Esophagus (tissue), 2 donors: ENCODE measurements around the gene ATP2B2. TPM values are rescaled to one million over a fixed set of nuclear protein-coding genes. Genes with fewer than 3 reads are reported as not detected.

ENCODE experiments used
- H3K27ac ChIP-seq, 2 donors: one replicate each; pipeline ENCODE4 v1.5.1; 2013; ENCODE audit warnings: low read depth in 2 of 2, mild to moderate bottlenecking in 2 of 2, inconsistent platforms in 1 of 2, low read length in 1 of 2, moderate library complexity in 1 of 2
- H3K27me3 ChIP-seq, 2 donors: one replicate each; pipeline ENCODE4 v1.6.1; 2013; ENCODE audit warnings: low read length in 2 of 2, control low read depth in 1 of 2, mild to moderate bottlenecking in 1 of 2; ENCODE audit not compliant: insufficient read depth in 2 of 2, control insufficient read depth in 1 of 2
- H3K36me3 ChIP-seq, 2 donors: one replicate each; pipeline ENCODE4 v1.6.1; 2013; ENCODE audit warnings: low read length in 1 of 2; ENCODE audit not compliant: control insufficient read depth in 2 of 2, insufficient read depth in 2 of 2
- H3K4me1 ChIP-seq, 2 donors: one replicate each; pipeline ENCODE4 v1.6.1; 2013; ENCODE audit warnings: low read length in 1 of 2; ENCODE audit not compliant: control insufficient read depth in 2 of 2, insufficient read depth in 2 of 2
- H3K4me3 ChIP-seq, 2 donors: one replicate each; pipeline ENCODE4 v1.5.1; 2013; ENCODE audit warnings: low read length in 2 of 2, mild to moderate bottlenecking in 2 of 2, low read depth in 1 of 2, moderate library complexity in 1 of 2
- H3K9me3 ChIP-seq, 2 donors: one replicate each; pipeline ENCODE4 v1.6.1; 2013; ENCODE audit warnings: mild to moderate bottlenecking in 2 of 2, low read depth in 1 of 2, low read length in 1 of 2, moderate library complexity in 1 of 2; ENCODE audit not compliant: control insufficient read depth in 2 of 2, insufficient read depth in 1 of 2
- WGBS, 2 donors: extraction: QIAGEN DNeasy Blood & Tissue Kit; methylation state at CpG; one replicate each; pipeline ENCODE4 v1.1.7; 2013; 5-methylcytosine and 5-hydroxymethylcytosine counted together
- polyA plus RNA-seq, 2 donors: library from polyadenylated mRNA; stranded (reverse); fragments of 200-250 nt; gene quantifications; one replicate each; pipeline ENCODE4 v1.2.3, GENCODE V29; 2013
- donor health status: healthy with polysubstance abuse.
- donor health status: Bipolar disorder and iron deficiency.

Gene ATP2B2
- polyA plus RNA-seq, 2 donors, result 0.06 to 0.08 TPM

- Histone ChIP-seq H3K36me3 (no peaks in the 10 kb centered on the region), H3K27ac (no peak overlapping the region), H3K27me3 (no peaks in the 10 kb centered on the region), H3K4me1 (peaks cover 0 to 3% of the 10 kb centered on the region in 2 donors), H3K9me3 (no peaks in the 10 kb centered on the region), H3K4me3 (no peak overlapping the region)
- WGBS, 2 donors, result 74 to 82% methylated on average over 3 of the region's 3 CpGs
These were observed 10.0 kb upstream of the ATP2B2 start for GRCh38 chr3:10515396-10515795.

- WGBS, 2 donors, result 89 to 90% methylated on average over 8 of the region's 8 CpGs
- no peak overlapping the region for H3K4me3 ChIP-seq
- peaks cover 0 to 3% of the 10 kb centered on the region in 2 donors for H3K4me1 ChIP-seq
- H3K9me3 ChIP-seq, result no peaks in the 10 kb centered on the region
- H3K27ac ChIP-seq, result no peak overlapping the region
- H3K27me3 ChIP-seq, result no peaks in the 10 kb centered on the region
- no peaks in the 10 kb centered on the region for H3K36me3 ChIP-seq
These were observed 9.2 kb upstream of the ATP2B2 start for GRCh38 chr3:10514407-10515069.

DNA sequence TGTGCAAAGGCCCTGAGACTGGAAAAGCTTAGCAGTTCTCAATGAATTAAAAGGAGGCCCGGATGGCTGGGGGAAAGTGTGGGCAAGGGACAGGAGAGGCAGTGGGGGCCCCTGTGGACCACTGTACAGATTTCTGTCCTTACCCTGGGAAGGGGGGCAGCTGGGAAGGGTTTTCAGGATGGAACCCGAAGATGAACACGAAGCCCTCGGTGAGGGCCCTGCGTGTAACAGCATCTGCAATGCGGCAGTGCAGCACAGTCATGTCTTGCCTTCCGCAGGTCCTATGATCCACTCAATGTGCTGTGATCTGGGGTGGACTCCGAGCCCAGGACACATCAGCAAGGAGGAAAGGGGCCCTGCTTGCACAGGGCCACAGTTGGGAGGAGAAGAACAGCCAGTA lies 7.9 kb upstream of the ATP2B2 start:
- Histone ChIP-seq H3K27ac (no peak overlapping the region), H3K4me1 (peaks cover 0 to 3% of the 10 kb centered on the region in 2 donors), H3K4me3 (no peak overlapping the region), H3K36me3 (no peaks in the 10 kb centered on the region), H3K27me3 (no peaks in the 10 kb centered on the region), H3K9me3 (no peaks in the 10 kb centered on the region)
- WGBS, 2 donors, result 91 to 92% methylated on average over 8 of the region's 8 CpGs

- WGBS, 2 donors, result 85 to 90% methylated on average over 6 of the region's 6 CpGs
These were observed 7.3 kb upstream of the ATP2B2 start for GRCh38 chr3:10512687-10513086.

DNA sequence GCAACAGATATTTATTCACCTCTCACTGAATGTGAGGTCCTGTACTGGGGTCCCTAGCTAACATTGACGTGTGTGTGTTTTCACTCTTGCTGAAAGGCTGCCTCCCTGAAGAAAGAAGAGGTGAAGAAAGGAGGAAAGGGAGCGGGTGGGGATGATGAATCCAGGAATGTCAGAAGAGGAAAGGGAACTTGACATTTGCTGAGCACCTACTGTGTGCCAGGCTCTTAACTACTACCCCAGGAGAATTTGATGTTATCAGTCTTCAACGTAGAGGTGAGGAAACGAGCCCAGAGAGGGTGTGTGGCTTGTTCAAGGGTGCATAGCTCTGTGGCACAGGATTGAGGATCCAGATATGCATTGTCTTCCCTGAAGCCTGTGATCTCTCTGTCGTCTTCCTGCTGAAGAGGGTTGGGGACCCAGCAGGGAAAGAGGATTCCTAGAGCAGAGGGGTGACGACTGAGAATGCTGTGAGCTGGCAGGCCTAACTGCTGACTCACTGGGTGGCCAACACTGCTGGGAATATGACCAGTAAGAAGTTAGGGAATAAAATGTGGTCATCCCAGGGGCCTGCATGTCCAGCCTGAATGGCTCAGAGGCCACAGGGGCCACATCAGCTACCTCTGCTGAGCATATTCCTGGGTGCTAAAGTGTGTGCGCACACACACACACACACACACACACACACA lies 6.6 kb upstream of the ATP2B2 start:
- 66 to 76% methylated on average over 7 of the region's 7 CpGs for WGBS, 2 donors
- Histone ChIP-seq H3K4me1 (peaks cover 0 to 3% of the 10 kb centered on the region in 2 donors), H3K4me3 (no peak overlapping the region), H3K9me3 (no peaks in the 10 kb centered on the region), H3K36me3 (no peaks in the 10 kb centered on the region), H3K27me3 (peaks cover 0 to 4% of the 10 kb centered on the region in 2 donors), H3K27ac (no peak overlapping the region)

More at GRCh38 chr3:10512687-10513086, 7.3 kb upstream of the ATP2B2 start:
- Histone ChIP-seq H3K4me3 (no peak overlapping the region), H3K36me3 (no peaks in the 10 kb centered on the region), H3K27ac (no peak overlapping the region), H3K9me3 (no peaks in the 10 kb centered on the region), H3K4me1 (peaks cover 0 to 3% of the 10 kb centered on the region in 2 donors), H3K27me3 (no peaks in the 10 kb centered on the region)

GRCh38 chr3:10510743-10511432 lies 5.5 kb upstream of the ATP2B2 start:
- H3K36me3 ChIP-seq, result no peaks in the 10 kb centered on the region
- peaks cover 0 to 4% of the 10 kb centered on the region in 2 donors for H3K27me3 ChIP-seq
- H3K4me1 ChIP-seq, result peaks cover 0 to 3% of the 10 kb centered on the region in 2 donors
- no peak overlapping the region for H3K27ac ChIP-seq
- 77 to 86% methylated on average over 6 of the region's 6 CpGs for WGBS, 2 donors
- H3K4me3 ChIP-seq, result no peak overlapping the region
- H3K9me3 ChIP-seq, result no peaks in the 10 kb centered on the region

DNA sequence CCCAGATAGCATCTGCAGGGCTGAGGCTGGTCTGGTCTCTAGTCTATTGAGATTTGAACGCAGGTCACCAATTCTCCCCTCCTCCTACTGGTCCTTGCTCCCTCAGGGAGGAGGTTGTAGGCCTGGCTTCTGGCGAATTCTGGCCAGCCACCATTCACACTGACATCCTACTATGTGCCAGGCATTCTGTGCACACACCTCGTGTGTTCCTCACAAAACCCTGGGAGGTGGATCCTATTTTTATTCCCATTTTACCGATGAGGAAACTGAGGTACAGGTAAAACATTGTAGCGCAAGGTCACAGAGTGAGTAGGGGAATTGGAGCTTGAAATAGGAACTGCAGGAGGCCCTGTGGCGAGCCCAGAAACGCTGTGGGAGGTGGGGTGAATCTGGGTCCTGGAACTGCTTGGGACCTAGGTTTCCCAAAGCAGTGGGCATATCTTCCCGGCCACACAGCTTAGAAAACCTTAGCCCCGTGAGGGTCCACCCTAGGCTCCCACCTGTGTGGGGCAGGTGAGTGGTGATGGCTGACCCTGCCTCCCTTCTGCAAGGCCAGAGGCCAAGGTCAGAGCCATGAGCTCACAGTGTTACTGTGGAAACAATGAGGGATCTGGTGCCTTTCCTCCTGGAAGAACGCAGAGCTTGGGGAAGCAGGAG lies 4.8 kb upstream of the ATP2B2 start:
- Histone ChIP-seq H3K27ac (no peak overlapping the region), H3K27me3 (peaks cover 3 to 4% of the 10 kb centered on the region in 2 donors), H3K4me3 (no peak overlapping the region), H3K36me3 (no peaks in the 10 kb centered on the region), H3K4me1 (peaks cover 0 to 3% of the 10 kb centered on the region in 2 donors), H3K9me3 (no peaks in the 10 kb centered on the region)
- 75 to 79% methylated on average over 10 of the region's 10 CpGs for WGBS, 2 donors

DNA sequence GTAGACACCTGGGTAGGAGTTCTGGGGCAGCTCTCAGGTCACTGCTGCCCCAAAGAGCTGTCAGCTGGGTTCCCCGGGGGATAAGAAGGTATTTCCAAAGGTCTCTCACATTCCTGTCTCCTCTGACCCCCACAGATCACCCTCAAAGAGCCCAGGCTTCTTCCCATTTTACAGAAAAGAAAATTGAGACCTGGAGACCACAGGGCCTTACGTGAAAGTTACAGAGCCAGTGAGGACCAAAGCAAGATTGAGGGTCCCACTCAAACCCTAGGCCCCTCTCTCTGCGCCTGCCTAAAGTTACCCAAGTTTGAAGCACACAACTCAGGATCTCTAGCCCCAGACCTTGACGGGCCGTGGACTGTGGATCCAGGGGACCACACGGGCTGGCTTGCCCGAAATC lies 3.9 kb upstream of the ATP2B2 start:
- 80 to 84% methylated on average over 7 of the region's 7 CpGs for WGBS, 2 donors
- Histone ChIP-seq H3K9me3 (no peaks in the 10 kb centered on the region), H3K4me1 (peaks cover 0 to 3% of the 10 kb centered on the region in 2 donors), H3K27me3 (peaks cover 4 to 9% of the 10 kb centered on the region in 2 donors), H3K36me3 (no peaks in the 10 kb centered on the region), H3K27ac (no peak overlapping the region), H3K4me3 (no peak overlapping the region)

- H3K27ac ChIP-seq, result no peak overlapping the region
- no peaks in the 10 kb centered on the region for H3K9me3 ChIP-seq
- H3K4me3 ChIP-seq, result no peak overlapping the region
- 72% methylated on average over 6 of the region's 6 CpGs for WGBS, 2 donors
- no peaks in the 10 kb centered on the region for H3K36me3 ChIP-seq
- peaks cover 4 to 9% of the 10 kb centered on the region in 2 donors for H3K27me3 ChIP-seq
- H3K4me1 ChIP-seq, result peaks cover 0 to 3% of the 10 kb centered on the region in 2 donors
These were observed 3.4 kb upstream of the ATP2B2 start for GRCh38 chr3:10508619-10509260.
